AG04449 (cell line): Measurements from ENCODE around the gene PTPRQ.

ENCODE experiments used
- CTCF ChIA-PET: fragments of 350-600 bp; formaldehyde crosslinking; extraction: SDS; loops from one replicate; lab custom pipeline; 2021; ENCODE audit warnings: antibody characterized with exemption; lab: Yijun Ruan, JAX
- POLR2A ChIA-PET: fragments of 400-600, 350-600 bp; formaldehyde crosslinking; extraction: SDS; loops from one replicate; lab custom pipeline; 2020; ENCODE audit warnings: antibody characterized with exemption, inconsistent platforms; lab: Yijun Ruan, JAX
- DNase-seq: peaks from one replicate; pipeline ENCODE4 v3.0.0-alpha.2; 2010; ENCODE audit warnings: low read depth, low spot score
- H3K4me3 ChIP-seq: 2 replicates; pipeline ENCODE4 v1.5.1; 2011; ENCODE audit warnings: low read depth, mild to moderate bottlenecking, control low read depth, low read length
- CTCF ChIP-seq: IDR thresholded peaks from one replicate; pipeline ENCODE4 v1.5.1; 2011; ENCODE audit warnings: mild to moderate bottlenecking, moderate library complexity, low read length, control low read depth, inconsistent platforms; ENCODE audit not compliant: insufficient read depth; ENCODE audit errors: missing control alignments

PTPRQ gene

GRCh38 chr12:80422550-80422949, 21.5 kb upstream of the PTPRQ start:
- peak; percentile 75 for DNase-seq
- ChIA-PET POLR2A (no interaction called here), CTCF (no interaction called here)
- no peak for TF ChIP-seq CTCF
- no peak overlapping the region for H3K4me3 ChIP-seq

- no peak for TF ChIP-seq CTCF
- no peak overlapping the region for H3K4me3 ChIP-seq
- POLR2A ChIA-PET: no interaction called here
- DNase-seq: no peak
- CTCF ChIA-PET: no interaction called here
Measured at GRCh38 chr12:80432061-80432460, 12.0 kb upstream of the PTPRQ start.

- DNase-seq: peak; percentile 41
- ChIA-PET POLR2A (interaction anchor here (0.6 kb wide), 1 partner anchor 660 kb away, joined by 4 read pairs; no protein-coding TSS in a partner anchor), CTCF (interaction anchor here (1.2 kb wide), 1 partner anchor 29 kb away, joined by 4 read pairs; no protein-coding TSS in a partner anchor)
- TF ChIP-seq CTCF: no peak
- no peak overlapping the region for H3K4me3 ChIP-seq
Measured at GRCh38 chr12:80441921-80442320, 2.1 kb upstream of the PTPRQ start.

- POLR2A ChIA-PET: no interaction called here
- TF ChIP-seq CTCF: no peak
- CTCF ChIA-PET: no interaction called here
- H3K4me3 ChIP-seq: no peak overlapping the region
- no peak for DNase-seq
Measured at GRCh38 chr12:80442426-80443222, 1.4 kb upstream of the PTPRQ start.

- ChIA-PET POLR2A (no interaction called here), CTCF (interaction anchor here (1.5 kb wide), 1 partner anchor 32 kb away, joined by 3 read pairs; no protein-coding TSS in a partner anchor)
Measured at GRCh38 chr12:80445083-80445793, 1.2 kb downstream of the PTPRQ start.

More at GRCh38 chr12:80445083-80445793, 1.2 kb downstream of the PTPRQ start:
- H3K4me3 ChIP-seq: no peak overlapping the region
- DNase-seq: peak; percentile 40
- TF ChIP-seq CTCF: no peak
